Esophagus squamous epithelium (tissue), 5 donors: ENCODE results near the gene EPHA5. TPM values are rescaled to one million over a fixed set of nuclear protein-coding genes. Genes with fewer than 3 reads are reported as not detected.

ENCODE experiments used
- DNase-seq: peaks from one replicate; lab custom pipeline; 2025; lab: John Stamatoyannopoulos, UW
- H3K27ac ChIP-seq, 4 donors: fragments of 200-600 bp; sonication (generic); one replicate each; pipeline ENCODE4 v1.5.1; 2016 to 2019; ENCODE audit warnings: mild to moderate bottlenecking in 1 of 4
- H3K27me3 ChIP-seq, 4 donors: fragments of 200-600 bp; sonication (generic); 1 replicate in 3 of 4; 2 replicates in 1 of 4; pipeline versions ENCODE4 v1.5.1 to v1.6.0; 2017 to 2021; ENCODE audit warnings: antibody characterized with exemption in 1 of 4
- H3K36me3 ChIP-seq, 3 donors: fragments of 200-600 bp; sonication (generic); one replicate each; pipeline ENCODE4 v1.5.1; 2016 to 2019
- H3K4me1 ChIP-seq, 3 donors: fragments of 200-600 bp; sonication (generic); one replicate each; pipeline ENCODE4 v1.5.1; 2017 to 2019
- H3K4me3 ChIP-seq, 4 donors: fragments of 200-600 bp; sonication (generic); 1 replicate in 3 of 4; 2 replicates in 1 of 4; pipeline ENCODE4 v1.5.1; 2016 to 2019; ENCODE audit warnings: mild to moderate bottlenecking in 2 of 4, moderate library complexity in 1 of 4
- H3K9me3 ChIP-seq, 3 donors: fragments of 200-600 bp; sonication (generic); one replicate each; pipeline ENCODE4 v1.5.1; 2016 to 2019
- POLR2A ChIP-seq, 4 donors: fragments of 450-650 bp; IDR thresholded peaks; one replicate each; pipeline ENCODE4 v1.6.1; 2017; ENCODE audit warnings: antibody characterized with exemption in 4 of 4, mild to moderate bottlenecking in 4 of 4, moderate library complexity in 3 of 4
- WGBS, 2 donors: methylation state at CpG; one replicate each; pipeline ENCODE4 v1.1.5; 2018; 5-methylcytosine and 5-hydroxymethylcytosine counted together
- intact Hi-C: fragments of 100-400 bp; cut with DNase I; formaldehyde crosslinking; loops from one replicate; pipeline ENCODE4 v1.15.0; 2022
- total RNA-seq, 4 donors: library from RNA; depleted of rRNA; stranded (reverse); fragments of >200 nt; gene quantifications; one replicate each; pipeline ENCODE4 v1.1.0, GENCODE V29; 2016
- TF ChIP-seq, protein P1 (sequence below), 6 experiments: fragments of 450-650 bp in 4 of 6; fragments of 200-600 bp in 2 of 6; sonication (generic) in 2 of 6; IDR thresholded peaks; one replicate each; pipeline ENCODE4 v1.5.1; 2016 to 2019; ENCODE audit warnings: antibody characterized with exemption in 6 of 6, mild to moderate bottlenecking in 4 of 6, moderate library complexity in 4 of 6
- donor health status: DM: yes; HTN: yes; CAD: no.

The EPHA5 gene
- total RNA-seq, 4 donors from 2014 or later, result under 0.01 to 0.06 TPM; not detected in 2

DNA sequence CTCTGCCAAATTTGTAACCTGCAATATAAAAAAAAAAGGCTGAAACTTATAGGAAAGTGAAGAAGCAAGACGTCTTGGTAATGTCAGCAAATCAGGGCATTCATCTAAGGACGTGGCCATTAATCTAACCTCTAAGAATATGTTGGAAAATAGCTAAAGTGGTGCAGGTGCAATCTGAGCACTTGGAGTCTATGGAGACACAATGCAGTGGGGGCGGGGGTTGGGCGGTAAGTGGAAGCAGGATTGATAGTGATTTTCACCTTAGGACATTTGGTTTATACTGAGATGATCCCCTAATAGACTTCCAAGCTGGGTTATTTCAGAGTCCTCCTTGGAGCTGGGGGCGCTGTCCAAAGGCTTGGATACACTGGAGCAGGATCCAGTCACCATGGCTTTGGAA, 283.4 kb downstream of the EPHA5 start:
- Histone ChIP-seq H3K27me3 (no peaks in the 10 kb centered on the region), H3K4me3 (no peak overlapping the region), H3K27ac (no peak overlapping the region), H3K36me3 (no peaks in the 10 kb centered on the region), H3K4me1 (no peaks in the 10 kb centered on the region), H3K9me3 (no peaks in the 10 kb centered on the region)
- intact Hi-C loops, result no loop called here
- no peak for DNase-seq
- no peak for TF ChIP-seq POLR2A (IDR thresholded peaks at IDR 0.05)
- TF ChIP-seq, protein P1, sequence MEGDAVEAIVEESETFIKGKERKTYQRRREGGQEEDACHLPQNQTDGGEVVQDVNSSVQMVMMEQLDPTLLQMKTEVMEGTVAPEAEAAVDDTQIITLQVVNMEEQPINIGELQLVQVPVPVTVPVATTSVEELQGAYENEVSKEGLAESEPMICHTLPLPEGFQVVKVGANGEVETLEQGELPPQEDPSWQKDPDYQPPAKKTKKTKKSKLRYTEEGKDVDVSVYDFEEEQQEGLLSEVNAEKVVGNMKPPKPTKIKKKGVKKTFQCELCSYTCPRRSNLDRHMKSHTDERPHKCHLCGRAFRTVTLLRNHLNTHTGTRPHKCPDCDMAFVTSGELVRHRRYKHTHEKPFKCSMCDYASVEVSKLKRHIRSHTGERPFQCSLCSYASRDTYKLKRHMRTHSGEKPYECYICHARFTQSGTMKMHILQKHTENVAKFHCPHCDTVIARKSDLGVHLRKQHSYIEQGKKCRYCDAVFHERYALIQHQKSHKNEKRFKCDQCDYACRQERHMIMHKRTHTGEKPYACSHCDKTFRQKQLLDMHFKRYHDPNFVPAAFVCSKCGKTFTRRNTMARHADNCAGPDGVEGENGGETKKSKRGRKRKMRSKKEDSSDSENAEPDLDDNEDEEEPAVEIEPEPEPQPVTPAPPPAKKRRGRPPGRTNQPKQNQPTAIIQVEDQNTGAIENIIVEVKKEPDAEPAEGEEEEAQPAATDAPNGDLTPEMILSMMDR (IDR thresholded peaks at IDR 0.05), result no peak
- WGBS, 2 donors, result 68 to 81% methylated on average over 5 of the region's 5 CpGs

DNA sequence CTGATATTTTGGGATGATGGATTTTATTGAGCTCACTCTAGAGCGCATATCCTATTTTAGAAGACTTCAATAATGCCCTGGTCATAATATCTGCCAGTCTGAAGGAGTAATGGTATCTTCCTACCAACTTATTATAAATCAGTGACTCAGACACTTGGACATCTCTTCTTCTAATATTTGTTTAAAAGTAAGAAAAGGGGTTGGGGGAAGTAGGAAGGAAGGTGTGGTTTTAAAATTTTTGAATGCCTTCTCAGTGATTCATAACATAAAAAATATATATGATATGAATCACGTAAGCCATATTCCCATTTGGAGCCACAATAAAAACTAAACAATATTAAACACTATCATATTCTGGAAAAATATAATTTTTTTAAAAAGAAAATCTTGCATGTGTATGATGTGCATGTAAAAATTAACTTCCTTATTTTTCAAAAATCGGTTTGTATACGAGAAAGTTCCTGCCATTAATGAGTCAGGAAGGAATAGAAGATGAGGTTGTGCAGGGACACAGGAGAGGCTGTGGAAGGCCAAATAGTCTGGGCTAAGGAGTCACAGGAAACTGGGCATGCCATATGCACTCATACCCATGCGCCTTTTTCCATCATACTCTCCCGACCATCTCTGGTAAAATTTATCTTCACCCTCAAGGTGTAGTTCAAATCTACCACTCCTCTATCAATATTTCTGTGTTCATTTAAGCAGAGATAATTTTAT, 286.5 kb downstream of the EPHA5 start:
- no peaks in the 10 kb centered on the region for H3K4me1 ChIP-seq
- intact Hi-C loops, result no loop called here
- no peak overlapping the region for H3K4me3 ChIP-seq
- no peak overlapping the region for H3K27ac ChIP-seq
- H3K9me3 ChIP-seq, result no peaks in the 10 kb centered on the region
- WGBS, 2 donors, result 81 to 86% methylated on average over 6 of the region's 6 CpGs
- H3K27me3 ChIP-seq, result no peaks in the 10 kb centered on the region
- no peak for DNase-seq
- no peaks in the 10 kb centered on the region for H3K36me3 ChIP-seq
- TF ChIP-seq, protein P1 (IDR thresholded peaks at IDR 0.05), result no peak
- no peak for TF ChIP-seq POLR2A (IDR thresholded peaks at IDR 0.05)

DNA sequence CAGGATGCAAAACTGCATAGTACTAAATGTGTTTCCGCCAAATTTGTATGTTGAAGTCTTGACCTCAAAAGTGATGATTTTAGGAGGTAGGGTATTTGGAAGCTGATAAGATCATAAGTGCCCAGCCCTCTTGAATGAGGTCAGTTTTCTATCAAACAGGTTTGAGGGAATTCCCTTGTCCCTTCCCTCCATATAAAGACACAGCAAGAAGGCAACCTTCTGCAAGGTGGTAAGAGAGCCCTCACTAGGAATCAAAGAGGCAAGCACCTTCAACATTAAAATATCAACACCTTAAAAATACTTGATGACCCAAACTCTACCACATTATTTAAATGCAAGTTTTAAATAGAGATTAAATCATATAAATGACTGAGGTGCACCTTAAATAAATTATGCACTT, 288.6 kb downstream of the EPHA5 start:
- WGBS, 2 donors, result 0 to 8% methylated on average over 1 of the region's 1 CpG
- intact Hi-C loops, result no loop called here

DNA sequence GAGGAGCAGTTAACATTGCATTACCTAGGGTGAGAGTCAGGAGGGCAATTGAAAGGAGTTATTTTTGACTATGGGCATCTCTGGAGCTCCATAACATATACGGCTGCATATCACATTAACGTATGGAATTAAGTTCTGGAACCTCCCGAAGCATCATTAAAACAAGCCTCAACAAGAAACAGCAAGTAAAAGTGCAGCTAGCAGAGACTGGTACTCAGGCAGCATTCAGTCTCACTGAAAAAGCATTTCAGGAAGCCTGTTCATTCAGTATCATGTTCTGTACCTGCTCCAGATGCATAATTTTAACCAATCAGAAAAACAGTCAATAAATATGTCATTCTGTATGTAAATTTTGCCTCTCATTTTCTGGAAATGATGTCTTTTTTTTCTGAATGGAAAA, 299.6 kb downstream of the EPHA5 start:
- intact Hi-C loops, result no loop called here
- Histone ChIP-seq H3K27me3 (no peaks in the 10 kb centered on the region), H3K36me3 (no peaks in the 10 kb centered on the region), H3K27ac (no peak overlapping the region), H3K4me1 (no peaks in the 10 kb centered on the region), H3K4me3 (no peak overlapping the region), H3K9me3 (no peaks in the 10 kb centered on the region)
- 32 to 47% methylated on average over 3 of the region's 3 CpGs for whole genome bisulfite sequencing, 2 donors
- no peak for DNase-seq
- TF ChIP-seq, protein P1 (IDR thresholded peaks at IDR 0.05), result no peak
- TF ChIP-seq POLR2A (IDR thresholded peaks at IDR 0.05), result no peak

More for the DNA sequence above, 288.6 kb downstream of the EPHA5 start:
- TF ChIP-seq POLR2A (IDR thresholded peaks at IDR 0.05), result no peak
- TF ChIP-seq, protein P1 (IDR thresholded peaks at IDR 0.05), result no peak
- H3K27me3 ChIP-seq, result no peaks in the 10 kb centered on the region
- no peaks in the 10 kb centered on the region for H3K4me1 ChIP-seq
- no peaks in the 10 kb centered on the region for H3K9me3 ChIP-seq
- H3K36me3 ChIP-seq, result no peaks in the 10 kb centered on the region
- H3K27ac ChIP-seq, result no peak overlapping the region
- no peak for DNase-seq
- no peak overlapping the region for H3K4me3 ChIP-seq

DNA sequence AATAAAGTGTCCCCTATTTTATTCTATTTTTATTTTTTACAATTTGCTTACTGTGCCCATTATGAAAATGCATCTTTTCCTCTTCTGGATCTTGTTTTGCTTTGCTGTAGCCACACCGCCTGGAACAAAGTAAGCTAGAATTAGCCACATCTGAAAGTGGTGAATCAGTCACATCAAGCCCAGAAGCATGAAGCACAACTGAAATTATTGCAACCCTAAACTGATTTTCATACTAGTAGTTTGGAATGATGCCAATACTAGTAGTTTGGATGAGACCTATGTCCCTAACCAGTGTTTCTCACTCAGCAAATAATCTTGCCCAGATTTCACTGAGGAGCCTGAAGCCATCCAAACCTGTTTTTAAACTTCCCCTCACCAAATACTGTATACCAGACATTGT, 303.0 kb downstream of the EPHA5 start:
- DNase-seq, result no peak
- Histone ChIP-seq H3K4me3 (no peak overlapping the region), H3K27me3 (no peaks in the 10 kb centered on the region), H3K27ac (no peak overlapping the region), H3K4me1 (no peaks in the 10 kb centered on the region), H3K9me3 (no peaks in the 10 kb centered on the region), H3K36me3 (no peaks in the 10 kb centered on the region)
- TF ChIP-seq POLR2A (IDR thresholded peaks at IDR 0.05), result no peak
- TF ChIP-seq, protein P1 (IDR thresholded peaks at IDR 0.05), result no peak
- intact Hi-C loops, result no loop called here
- 69 to 71% methylated on average over 1 of the region's 1 CpG for WGBS, 2 donors
